Activated naive CD4-positive, alpha-beta T cell treated with anti-CD3 and anti-CD28 coated beads, Interleukin-2, amount 50 U/mL, for 16 hours (primary cell): ENCODE measurements around the gene PCDH8.

Source experiments
- DNase-seq: peaks from one replicate; pipeline ENCODE4 v3.0.0-alpha.2; 2020

Gene PCDH8

DNA sequence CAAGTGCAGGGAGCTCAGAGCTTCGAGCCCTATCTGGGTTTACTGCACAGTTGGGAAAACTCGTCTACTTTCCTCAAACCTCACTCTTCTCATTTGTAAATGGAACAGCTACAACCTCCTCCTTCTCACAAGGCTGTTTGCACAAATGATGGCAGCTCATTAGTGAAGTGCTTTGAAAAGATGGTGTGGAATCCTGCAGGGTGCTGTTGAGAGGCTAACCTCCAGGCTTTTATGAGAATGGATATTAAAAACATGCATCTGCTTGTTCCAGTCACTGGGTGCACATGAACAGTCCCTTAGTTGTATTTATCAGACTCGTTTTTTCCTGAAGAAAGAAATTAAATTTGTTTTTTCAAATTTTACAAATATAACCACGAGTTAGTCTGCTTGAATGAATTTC lies 36.6 kb downstream of the PCDH8 start:
- DNase-seq: no peak

DNA sequence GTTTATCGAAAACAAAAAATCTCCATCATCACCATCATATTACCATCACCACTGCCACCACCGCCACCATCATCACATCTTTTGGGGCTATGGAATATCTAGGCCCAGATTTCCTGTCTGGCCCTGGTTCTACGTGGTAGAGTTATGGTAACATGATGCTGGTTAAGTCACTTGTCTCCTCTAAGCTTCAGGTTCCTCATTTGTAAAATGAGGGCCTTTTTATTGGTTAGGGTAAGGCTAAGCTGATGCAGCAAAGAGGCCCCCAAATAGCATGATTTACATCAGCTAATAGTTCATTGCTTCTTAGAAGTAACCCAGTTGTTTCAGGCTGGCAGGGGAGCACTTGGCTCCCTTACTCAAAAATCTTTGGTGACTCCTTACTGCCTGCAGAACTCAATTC lies 37.9 kb downstream of the PCDH8 start:
- no peak for DNase-seq

DNA sequence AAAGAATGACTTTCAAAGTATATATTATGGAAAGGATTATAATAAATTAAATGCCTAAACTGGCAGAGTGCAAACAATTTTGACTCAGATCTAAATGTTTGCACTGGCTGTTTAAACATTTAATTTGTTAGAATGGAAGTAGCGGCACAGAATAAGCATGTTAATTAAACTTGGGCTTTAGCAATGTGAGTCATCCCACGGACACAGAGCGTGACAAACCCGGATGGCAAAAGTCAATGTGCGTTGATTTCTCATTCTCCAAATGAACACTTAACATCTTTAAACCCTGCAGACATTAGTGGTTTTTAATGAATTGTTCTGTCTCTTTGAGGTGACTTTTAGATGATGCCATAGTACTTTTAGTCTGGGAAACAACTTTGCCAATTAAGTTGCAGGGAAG lies 38.4 kb downstream of the PCDH8 start:
- no peak for DNase-seq

DNA sequence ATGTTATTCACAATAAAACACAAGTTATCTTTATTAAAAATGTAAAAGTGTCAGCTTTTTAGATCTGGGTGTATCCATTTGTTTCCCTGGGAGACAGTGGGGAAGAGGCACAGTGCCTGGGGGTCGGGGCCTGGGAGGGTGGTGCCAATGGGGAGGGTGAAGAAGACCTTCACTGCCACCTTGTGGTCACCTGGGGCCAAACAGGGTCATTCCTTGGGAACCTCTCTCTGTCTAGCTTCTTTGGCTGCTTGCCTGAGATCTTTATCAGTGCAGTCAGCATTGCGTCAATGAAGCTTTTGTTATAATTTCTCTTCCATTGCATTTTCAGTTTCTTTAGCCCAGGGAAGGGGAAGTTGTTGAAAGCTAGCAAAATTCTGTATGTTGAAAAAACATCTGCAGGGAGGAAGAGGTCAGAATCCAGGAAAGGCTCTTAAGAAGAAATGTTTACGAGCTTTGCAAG lies 39.1 kb downstream of the PCDH8 start:
- peak; percentile 31 for DNase-seq

GRCh38 chr13:52808842-52809219 lies 39.6 kb downstream of the PCDH8 start:
- no peak for DNase-seq

- DNase-seq: no peak
Observed at GRCh38 chr13:52806029-52806428, 42.4 kb downstream of the PCDH8 start.

GRCh38 chr13:52804202-52804641 lies 44.2 kb downstream of the PCDH8 start:
- DNase-seq: no peak

DNA sequence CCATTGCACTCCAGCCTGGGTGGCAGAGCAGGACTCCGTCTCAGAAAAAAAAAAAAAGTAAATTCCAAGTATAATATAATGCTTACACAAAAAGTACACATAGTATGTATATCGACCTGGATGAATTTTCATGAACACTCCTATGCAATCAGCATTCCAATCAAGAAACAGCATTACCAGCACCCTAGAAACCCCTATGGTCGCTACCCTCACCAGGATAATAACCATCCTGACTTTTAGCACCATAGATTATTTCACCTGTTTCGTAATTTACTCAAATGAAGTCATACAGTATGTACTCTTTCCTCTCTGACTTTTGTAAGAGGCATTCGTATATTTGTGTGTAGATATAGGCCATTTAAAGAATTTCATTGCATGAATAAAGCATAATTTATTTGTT lies 47.6 kb downstream of the PCDH8 start:
- no peak for DNase-seq

DNA sequence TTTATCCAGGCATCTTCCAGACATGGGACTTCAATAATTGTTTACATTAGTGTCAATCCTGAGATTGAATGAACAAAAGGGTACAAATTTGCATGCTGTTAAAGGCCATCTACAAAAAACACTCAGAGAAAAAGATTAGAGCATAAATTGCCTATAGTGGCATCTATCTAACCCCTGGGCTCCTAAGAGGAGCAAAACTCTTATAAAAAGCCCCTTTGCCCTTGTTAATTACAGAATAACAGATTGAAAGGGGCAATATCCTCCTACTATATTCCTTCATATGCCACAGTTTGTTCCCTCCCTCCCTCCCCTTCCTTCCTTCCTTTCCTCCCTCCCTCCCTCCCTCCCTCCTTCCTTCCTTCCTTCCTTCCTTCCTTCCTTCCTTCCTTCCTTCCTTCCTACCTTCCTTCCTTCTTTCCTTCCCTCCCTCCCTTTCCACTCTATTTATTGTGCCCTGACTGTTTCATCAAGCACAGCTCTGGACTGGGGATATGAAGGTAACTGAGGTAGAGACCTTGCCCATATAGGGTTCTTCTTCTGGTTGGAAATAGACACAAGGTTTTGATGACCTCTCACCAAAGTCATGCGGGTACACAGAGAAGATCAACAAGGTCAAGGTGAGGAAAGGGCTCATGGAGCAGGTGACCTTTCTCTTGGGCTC lies 49.5 kb downstream of the PCDH8 start:
- DNase-seq: no peak

- DNase-seq: no peak
Observed at GRCh38 chr13:52797176-52797575, 51.3 kb downstream of the PCDH8 start.

DNA sequence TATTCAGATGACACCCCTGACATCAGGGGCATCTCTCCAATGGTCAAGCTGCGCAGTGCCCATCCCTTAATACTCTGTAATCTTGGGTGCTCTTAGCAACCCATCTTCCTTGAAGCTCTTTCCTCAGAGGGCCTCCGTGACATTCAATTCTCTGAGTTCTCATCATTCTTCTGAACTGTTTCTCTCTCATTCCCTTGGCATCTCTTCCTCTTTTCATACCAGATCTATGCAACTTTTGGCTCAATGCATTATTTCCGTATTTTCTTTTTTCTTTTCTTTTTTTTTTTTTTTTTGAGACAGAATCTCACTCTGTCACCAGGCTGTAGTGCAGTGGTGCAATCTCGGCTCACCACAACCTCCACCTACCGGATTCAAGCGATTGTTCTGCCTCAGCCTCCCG lies 53.9 kb downstream of the PCDH8 start:
- DNase-seq: no peak

- DNase-seq: no peak
Observed at GRCh38 chr13:52793515-52794061, 54.9 kb downstream of the PCDH8 start.
